ENCODE data around the gene LGALS7.
"Not testable (repeated sequence)": the region's sequence is repeated elsewhere in the genome, so short reads cannot be mapped to it uniquely, and the experiment has no call there.

Gene LGALS7

GRCh38 chr19:38773469-38774177 lies at the start of gene LGALS7:
LGALS7 (minus strand) TSS chr19:38773517; CDS start chr19:38773492, 25 bp downstream.
- Histone ChIP-seq H2AFZ (ENCODE audit: low read length) (no peak within 1 kb of the TSS), H3K9ac (ENCODE audit: low read depth, low read length, poor library complexity, severe bottlenecking) (no peak within 1 kb of the TSS), H3K9me2 (replicated peaks; ENCODE audit: low read depth, low read length) (no peaks in the 10 kb centered on the region), H3K4me1 (ENCODE audit: insufficient read depth, low read length, poor library complexity, severe bottlenecking) (no peaks in the 10 kb centered on the region), H4K20me1 (ENCODE audit: insufficient read depth, low read length, poor library complexity, severe bottlenecking) (no peaks in the 10 kb centered on the region), H3K79me2 (ENCODE audit: insufficient read depth, low read length) (no peaks in the 10 kb centered on the region), H3F3A (ENCODE audit: low read depth) (no peaks in the 10 kb centered on the region), H3K9me3 (ENCODE audit: insufficient read depth, low read depth, low read length) (no peaks in the 10 kb centered on the region), H3K36me3 (ENCODE audit: insufficient read depth, low read length) (no peaks in the 10 kb centered on the region), H3K27me3 (ENCODE audit: insufficient read depth, low read length, poor library complexity, severe bottlenecking) (no peaks in the 10 kb centered on the region), H3K4me2 (ENCODE audit: low read depth, low read length, poor library complexity, severe bottlenecking) (no peak within 1 kb of the TSS), H3K4me3 (ENCODE audit: low read length, poor library complexity, severe bottlenecking) (no peak within 1 kb of the TSS)
- TF ChIP-seq EZH2phosphoT487 (IDR thresholded peaks at IDR 0.05; ENCODE audit: borderline replicate concordance) (no peak), CTCF (conservative IDR thresholded peaks at IDR 0.05; ENCODE audit: low read length) (no peak)

GRCh38 chr19:38821230-38821825 lies 48.0 kb upstream of the LGALS7 start:
- not testable (repeated sequence) for H3K79me2 ChIP-seq (ENCODE audit: insufficient read depth, low read length); H3K36me3 ChIP-seq (ENCODE audit: insufficient read depth, low read length); H3F3A ChIP-seq (ENCODE audit: low read depth); H3K9me2 ChIP-seq (replicated peaks; ENCODE audit: low read depth, low read length); H3K4me3 ChIP-seq (ENCODE audit: low read length, poor library complexity, severe bottlenecking); H4K20me1 ChIP-seq (ENCODE audit: insufficient read depth, low read length, poor library complexity, severe bottlenecking); H3K4me1 ChIP-seq (ENCODE audit: insufficient read depth, low read length, poor library complexity, severe bottlenecking); H3K27me3 ChIP-seq (ENCODE audit: insufficient read depth, low read length, poor library complexity, severe bottlenecking); H3K9ac ChIP-seq (ENCODE audit: low read depth, low read length, poor library complexity, severe bottlenecking); H3K9me3 ChIP-seq (ENCODE audit: insufficient read depth, low read depth, low read length); H3K4me2 ChIP-seq (ENCODE audit: low read depth, low read length, poor library complexity, severe bottlenecking); H2AFZ ChIP-seq (ENCODE audit: low read length)

GRCh38 chr19:38819231-38819920 lies 46.1 kb upstream of the LGALS7 start:
- Histone ChIP-seq H3K79me2 (ENCODE audit: insufficient read depth, low read length) (no peaks in the 10 kb centered on the region), H3K4me2 (ENCODE audit: low read depth, low read length, poor library complexity, severe bottlenecking) (no peak overlapping the region)

More at GRCh38 chr19:38819231-38819920, 46.1 kb upstream of the LGALS7 start:
- Histone ChIP-seq H3K4me1 (ENCODE audit: insufficient read depth, low read length, poor library complexity, severe bottlenecking) (no peaks in the 10 kb centered on the region), H3K9ac (ENCODE audit: low read depth, low read length, poor library complexity, severe bottlenecking) (no peak overlapping the region), H3K4me3 (ENCODE audit: low read length, poor library complexity, severe bottlenecking) (no peak overlapping the region), H3K27me3 (ENCODE audit: insufficient read depth, low read length, poor library complexity, severe bottlenecking) (no peaks in the 10 kb centered on the region), H3K36me3 (ENCODE audit: insufficient read depth, low read length) (peaks cover 12% of the 10 kb centered on the region; the same call in 1 of the 2 replicates), H3F3A (ENCODE audit: low read depth) (no peaks in the 10 kb centered on the region), H2AFZ (ENCODE audit: low read length) (no peak overlapping the region), H4K20me1 (ENCODE audit: insufficient read depth, low read length, poor library complexity, severe bottlenecking) (no peaks in the 10 kb centered on the region), H3K9me2 (replicated peaks; ENCODE audit: low read depth, low read length) (no peaks in the 10 kb centered on the region), H3K9me3 (ENCODE audit: insufficient read depth, low read depth, low read length) (no peaks in the 10 kb centered on the region)
- TF ChIP-seq EZH2phosphoT487 (IDR thresholded peaks at IDR 0.05; ENCODE audit: borderline replicate concordance) (no peak), CTCF (conservative IDR thresholded peaks at IDR 0.05; ENCODE audit: low read length) (no peak)

All from Loucy (cell line).